Epithelial cell of proximal tubule (primary cell): Measurements from ENCODE around the gene SEMA5A. TPM values are rescaled to one million over a fixed set of nuclear protein-coding genes. Genes with fewer than 3 reads are reported as not detected.

Source experiments
- DNase-seq: peaks from one replicate; pipeline ENCODE4 v3.0.0-alpha.2; 2011; ENCODE audit warnings: low read depth
- H3K4me3 ChIP-seq: 2 replicates; pipeline ENCODE4 v1.5.1; 2011; ENCODE audit warnings: low read depth, mild to moderate bottlenecking, low read length
- CTCF ChIP-seq: conservative IDR thresholded peaks from 2 replicates; pipeline ENCODE4 v1.5.1; 2012; ENCODE audit warnings: low read depth, mild to moderate bottlenecking, low read length
- total RNA-seq: library from RNA; depleted of rRNA; stranded (reverse); fragments of >200 nt; gene quantifications from 2 replicates; pipeline ENCODE4 v1.2.3, GENCODE V29; 2015

SEMA5A gene
- total RNA-seq, 1 donor from 2014 or later: 4.0 TPM

DNA sequence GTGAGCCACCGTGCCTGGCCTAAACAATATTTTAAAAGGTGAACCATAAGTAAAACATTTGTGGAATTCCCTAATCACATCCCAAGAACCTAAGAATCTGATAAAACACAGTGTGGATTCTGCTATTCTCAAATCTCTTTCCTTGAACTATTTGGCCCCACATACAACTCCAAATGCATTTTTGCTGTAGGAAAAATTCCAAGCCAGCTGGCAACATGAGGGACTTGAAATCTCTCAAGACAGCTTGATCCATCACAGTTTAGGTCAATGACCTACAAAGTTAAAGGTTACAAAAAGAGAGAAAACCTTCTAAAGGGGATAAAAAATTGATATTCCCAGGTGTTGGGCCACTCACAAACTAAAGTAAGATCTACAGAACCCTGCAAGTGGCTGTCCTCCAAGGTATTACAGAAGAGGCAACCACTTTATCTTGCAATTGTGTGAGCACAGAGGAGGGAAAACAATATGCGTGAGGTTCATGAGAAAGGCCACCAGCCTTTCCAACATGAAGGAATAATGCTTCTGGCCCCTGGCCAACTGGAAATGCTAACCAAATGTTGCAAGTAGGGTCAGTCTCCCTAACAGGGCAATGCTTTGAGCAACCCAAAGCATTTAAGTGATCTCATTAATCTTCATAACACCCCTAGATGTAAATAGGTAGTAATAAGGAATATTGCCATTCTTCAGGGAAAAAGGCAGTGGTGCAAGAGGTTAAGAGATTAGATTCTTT lies 221.4 kb downstream of the SEMA5A start:
- no peak for DNase-seq
- no peak overlapping the region for H3K4me3 ChIP-seq
- TF ChIP-seq CTCF: no peak

GRCh38 chr5:9320652-9321051 lies 225.2 kb downstream of the SEMA5A start:
- no peak for TF ChIP-seq CTCF
- no peak for DNase-seq
- no peak overlapping the region for H3K4me3 ChIP-seq

GRCh38 chr5:9318031-9318430 lies 227.8 kb downstream of the SEMA5A start:
- no peak for DNase-seq
- no peak overlapping the region for H3K4me3 ChIP-seq
- TF ChIP-seq CTCF: no peak

GRCh38 chr5:9316733-9317132 lies 229.1 kb downstream of the SEMA5A start:
- no peak overlapping the region for H3K4me3 ChIP-seq
- no peak for TF ChIP-seq CTCF
- no peak for DNase-seq

DNA sequence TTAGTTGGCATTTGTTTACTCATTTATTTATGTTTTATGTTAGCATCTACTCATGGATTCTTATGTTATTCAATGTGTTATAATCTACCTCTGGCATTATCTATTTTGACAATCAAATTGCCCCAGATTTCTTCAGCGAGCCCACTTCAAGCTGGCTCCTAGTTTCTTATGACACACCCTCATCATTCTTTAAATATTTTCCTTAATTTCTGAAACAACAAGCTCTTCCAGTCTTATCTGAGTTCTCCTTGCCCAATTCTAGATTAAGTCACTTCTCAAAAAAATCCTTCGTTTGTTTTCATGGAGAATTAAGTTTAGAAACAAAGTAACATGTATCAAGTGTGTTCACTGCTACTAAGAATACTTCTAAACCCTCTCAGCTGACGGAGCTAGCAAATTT lies 229.8 kb downstream of the SEMA5A start:
- no peak for DNase-seq
- no peak for TF ChIP-seq CTCF
- no peak overlapping the region for H3K4me3 ChIP-seq

DNA sequence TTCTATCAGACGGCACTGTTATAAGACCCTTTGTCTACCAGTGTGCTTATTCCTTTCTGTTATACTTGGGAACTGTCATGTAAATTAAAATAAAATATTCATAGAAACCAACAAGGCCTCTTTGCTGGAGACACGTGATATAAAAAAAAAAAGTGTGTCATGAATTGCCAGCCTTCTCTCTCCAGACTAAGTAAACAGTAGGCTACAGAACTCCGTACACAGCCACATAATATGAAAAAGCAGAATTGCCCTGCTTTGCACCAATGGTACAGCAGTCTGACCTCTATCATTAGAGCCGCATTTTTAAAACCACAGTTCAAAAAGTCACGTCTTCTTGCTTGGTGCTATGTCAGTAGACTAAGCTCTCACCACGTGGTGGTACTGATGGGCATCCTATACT lies 231.3 kb downstream of the SEMA5A start:
- DNase-seq: no peak
- H3K4me3 ChIP-seq: no peak overlapping the region
- TF ChIP-seq CTCF: no peak

GRCh38 chr5:9313751-9314150 lies 232.1 kb downstream of the SEMA5A start:
- TF ChIP-seq CTCF: peak; percentile 32
- H3K4me3 ChIP-seq: no peak overlapping the region
- DNase-seq: no peak
